CD4-positive, alpha-beta T cell treated with Interleukin-15 for 1 hour (primary cell): Measurements from ENCODE around the gene RNF213.
"Not testable (repeated sequence)": the region's sequence is repeated elsewhere in the genome, so short reads cannot be mapped to it uniquely, and the experiment has no call there.

Source experiments
- DNase-seq: peaks from one replicate; pipeline ENCODE4 v3.0.0-alpha.2; 2020

The RNF213 gene

GRCh38 chr17:80224683-80225082, 36.0 kb upstream of the RNF213 start:
- no peak for DNase-seq

GRCh38 chr17:80225230-80225629, 35.4 kb upstream of the RNF213 start:
- DNase-seq, result no peak

DNA sequence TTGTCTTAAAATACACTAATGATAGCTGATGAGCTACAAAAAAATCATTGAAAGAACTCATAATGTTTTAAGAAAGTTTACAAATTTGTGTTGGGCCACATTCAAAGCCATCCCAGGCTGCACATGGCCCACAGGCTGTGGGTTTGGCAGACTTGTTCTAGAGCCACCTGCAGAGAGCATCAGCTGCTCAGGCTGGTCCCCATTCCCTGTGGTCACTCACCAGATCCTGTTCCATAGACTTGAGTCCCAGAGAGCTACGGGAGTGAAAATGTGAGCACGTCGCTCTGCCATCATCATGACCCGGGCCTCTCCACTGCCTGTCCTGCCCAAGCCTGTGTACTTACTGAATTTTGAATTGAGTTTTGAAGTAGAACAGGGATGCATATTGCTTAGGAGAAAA, 33.5 kb upstream of the RNF213 start:
- no peak for DNase-seq

DNA sequence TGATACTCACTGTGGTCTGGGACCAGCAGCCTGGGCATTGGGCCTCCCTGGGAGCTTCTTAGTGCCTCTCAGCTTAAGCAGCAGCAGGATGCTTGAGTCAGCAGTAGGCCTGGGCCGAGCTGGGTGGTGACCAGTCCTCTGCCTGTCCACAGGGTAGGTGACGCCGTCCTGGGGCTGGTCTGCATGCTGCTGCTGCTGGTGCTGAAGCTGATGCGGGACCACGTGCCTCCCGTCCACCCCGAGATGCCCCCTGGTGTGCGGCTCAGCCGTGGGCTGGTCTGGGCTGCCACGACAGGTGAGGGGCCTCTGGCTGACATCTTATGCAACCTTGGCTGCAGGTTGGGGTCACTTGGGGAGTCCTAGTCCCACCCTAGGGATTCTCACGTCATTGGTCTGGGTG, 33.0 kb upstream of the RNF213 start:
- no peak for DNase-seq

- DNase-seq, result no peak
These were observed 32.2 kb upstream of the RNF213 start for GRCh38 chr17:80228477-80228876.

- DNase-seq, result no peak
These were observed 31.6 kb upstream of the RNF213 start for GRCh38 chr17:80229011-80229410.

DNA sequence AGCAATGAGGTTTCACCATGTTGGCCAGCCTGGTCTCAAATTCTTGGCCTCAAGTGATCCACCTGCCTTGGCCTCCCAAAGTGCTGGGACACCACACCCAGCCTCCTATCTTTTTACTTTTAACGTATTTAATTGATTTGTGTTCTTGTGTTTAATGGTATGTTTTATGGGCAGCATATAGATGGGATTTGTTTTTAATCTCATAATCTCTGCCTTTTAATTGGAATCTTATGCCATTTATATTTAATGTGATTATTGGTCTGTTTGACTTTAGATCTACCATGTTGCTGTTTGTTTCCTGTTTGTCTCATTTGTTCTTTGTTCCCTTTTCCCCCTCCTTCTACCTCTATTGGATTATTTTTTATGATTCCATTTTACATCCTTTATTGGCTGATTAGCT, 28.2 kb upstream of the RNF213 start:
- DNase-seq, result no peak

GRCh38 chr17:80233202-80233601, 27.4 kb upstream of the RNF213 start:
- DNase-seq, result no peak

- DNase-seq, result no peak
These were observed 23.7 kb upstream of the RNF213 start for GRCh38 chr17:80236911-80237310.

GRCh38 chr17:80237386-80237785, 23.3 kb upstream of the RNF213 start:
- DNase-seq, result no peak

- DNase-seq, result no peak
These were observed 18.1 kb upstream of the RNF213 start for GRCh38 chr17:80242505-80242904.

GRCh38 chr17:80243526-80244433, 16.9 kb upstream of the RNF213 start:
- DNase-seq, result no peak

GRCh38 chr17:80244448-80244847, 16.2 kb upstream of the RNF213 start:
- not testable (repeated sequence) for DNase-seq

GRCh38 chr17:80244871-80245509, 15.7 kb upstream of the RNF213 start:
- DNase-seq, result no peak

- DNase-seq, result no peak
These were observed 14.9 kb upstream of the RNF213 start for GRCh38 chr17:80245566-80246265.

DNA sequence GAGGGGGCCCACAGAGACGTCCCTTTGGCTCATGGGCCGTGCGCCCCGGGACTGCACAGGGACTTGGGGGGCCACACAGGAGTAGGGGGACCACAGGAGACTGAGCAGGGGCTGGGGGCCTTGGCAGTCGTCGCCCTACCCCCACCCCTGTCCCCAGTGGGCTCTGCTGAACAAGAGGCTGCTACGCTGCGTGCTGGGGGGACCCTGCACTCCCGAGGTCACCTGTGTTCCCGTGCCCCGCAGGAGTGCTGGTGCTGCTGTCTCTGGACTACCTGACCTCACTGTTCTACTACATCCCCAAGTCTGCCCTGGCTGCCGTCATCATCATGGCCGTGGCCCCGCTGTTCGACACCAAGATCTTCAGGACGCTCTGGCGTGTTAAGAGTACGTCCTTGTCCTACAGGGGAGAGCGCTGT, 14.4 kb upstream of the RNF213 start:
- peak; percentile 12 for DNase-seq

- no peak for DNase-seq
These were observed 13.9 kb upstream of the RNF213 start for GRCh38 chr17:80246726-80247125.

DNA sequence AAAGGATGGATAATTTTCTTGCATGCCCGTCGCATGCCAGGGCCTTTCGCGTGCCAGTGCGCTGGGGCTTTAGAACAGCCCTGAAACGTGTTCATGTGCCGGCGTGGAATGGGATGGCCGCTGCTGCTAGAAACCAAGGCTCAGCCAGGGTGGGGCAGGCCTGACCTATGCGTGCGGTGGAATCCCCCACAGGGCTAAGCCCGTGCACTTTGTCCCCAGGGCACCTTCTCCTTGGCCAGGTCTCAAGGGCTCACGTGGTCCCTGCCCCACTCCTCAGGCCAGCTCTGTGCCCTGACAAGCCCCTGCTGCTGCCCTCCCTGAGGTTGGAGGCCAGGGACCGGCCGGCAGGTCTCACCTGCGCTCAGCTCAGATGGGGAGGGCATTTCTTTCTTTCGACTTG, 13.1 kb upstream of the RNF213 start:
- DNase-seq, result peak; percentile 14

DNA sequence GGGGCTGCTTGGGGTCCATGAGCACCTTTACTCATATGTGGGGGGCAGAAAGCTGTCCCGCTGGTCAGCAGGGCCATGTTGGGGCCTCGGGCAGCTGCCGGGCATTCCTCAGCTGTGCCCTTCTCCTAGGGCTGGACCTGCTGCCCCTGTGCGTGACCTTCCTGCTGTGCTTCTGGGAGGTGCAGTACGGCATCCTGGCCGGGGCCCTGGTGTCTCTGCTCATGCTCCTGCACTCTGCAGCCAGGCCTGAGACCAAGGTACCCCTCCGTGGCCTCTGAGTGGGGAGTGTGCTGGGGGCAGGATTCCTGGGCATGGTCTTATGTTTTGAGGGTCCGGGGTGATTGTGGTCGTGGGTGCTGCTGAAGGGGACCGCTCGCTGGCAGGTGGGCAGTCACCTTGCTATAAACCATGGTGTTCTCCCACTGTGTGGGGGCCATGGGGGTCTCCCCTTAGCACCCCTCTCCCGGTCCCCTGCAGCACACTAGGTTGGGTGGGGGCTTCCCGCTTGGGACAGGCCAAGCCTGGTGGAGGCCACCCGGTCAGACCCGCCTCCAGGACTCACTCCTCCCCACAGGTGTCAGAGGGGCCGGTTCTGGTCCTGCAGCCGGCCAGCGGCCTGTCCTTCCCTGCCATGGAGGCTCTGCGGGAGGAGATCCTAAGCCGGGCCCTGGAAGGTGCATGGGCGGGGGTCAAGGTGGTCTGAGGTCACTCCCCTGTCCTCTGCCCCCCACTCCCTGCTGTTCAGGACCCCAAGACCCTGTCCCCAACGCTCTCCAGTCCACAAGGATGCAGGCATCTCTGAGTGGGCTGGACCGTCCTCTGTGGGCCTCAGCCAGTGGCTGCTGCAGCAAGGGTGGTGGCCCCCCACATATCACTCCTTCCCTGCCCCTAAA, 12.4 kb upstream of the RNF213 start:
- DNase-seq, result no peak

GRCh38 chr17:80248894-80249710, 11.6 kb upstream of the RNF213 start:
- DNase-seq, result no peak

DNA sequence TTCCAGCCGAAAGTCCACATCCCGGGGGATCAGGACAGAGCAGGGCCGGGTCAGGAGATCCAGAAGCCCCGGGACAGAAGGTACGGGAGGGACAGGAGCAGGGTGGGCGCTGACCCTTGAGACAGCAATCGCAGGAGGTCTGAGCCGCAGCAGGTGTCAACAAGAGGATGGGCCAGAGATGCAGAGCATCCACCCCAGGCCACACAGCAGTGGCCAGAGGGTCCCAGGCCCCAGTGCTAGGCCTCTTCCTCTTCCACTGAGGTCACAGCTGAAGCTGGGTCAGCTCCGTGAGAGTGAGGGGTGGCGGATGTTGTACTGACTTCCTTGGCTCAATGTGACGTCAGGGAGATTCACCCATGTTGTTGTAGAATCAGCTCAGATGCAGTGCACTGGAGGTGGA, 8.7 kb upstream of the RNF213 start:
- DNase-seq, result no peak

DNA sequence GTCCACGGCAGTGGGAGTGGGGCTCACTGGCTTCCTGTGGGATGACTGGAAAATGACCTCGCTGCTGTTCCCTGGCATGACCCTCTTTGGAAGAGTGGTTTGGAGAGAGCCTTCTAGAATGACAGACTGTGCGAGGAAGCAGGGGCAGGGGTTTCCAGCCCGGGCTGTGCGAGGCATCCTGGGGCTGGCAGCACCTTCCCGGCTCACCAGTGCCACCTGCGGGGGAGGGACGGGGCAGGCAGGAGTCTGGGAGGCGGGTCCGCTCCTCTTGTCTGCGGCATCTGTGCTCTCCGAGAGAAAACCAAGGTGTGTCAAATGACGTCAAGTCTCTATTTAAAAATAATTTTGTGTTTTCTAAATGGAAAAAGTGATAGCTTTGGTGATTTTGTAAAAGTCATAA, 7.8 kb upstream of the RNF213 start:
- peak; percentile 85 for DNase-seq
